ENCODE data around the gene DNAI7. TPM values are rescaled to one million over a fixed set of nuclear protein-coding genes. Genes with fewer than 3 reads are reported as not detected.

Gene DNAI7
- total and polyA plus RNA-seq, 2 donors, result 0.42 to 1.1 TPM

DNA sequence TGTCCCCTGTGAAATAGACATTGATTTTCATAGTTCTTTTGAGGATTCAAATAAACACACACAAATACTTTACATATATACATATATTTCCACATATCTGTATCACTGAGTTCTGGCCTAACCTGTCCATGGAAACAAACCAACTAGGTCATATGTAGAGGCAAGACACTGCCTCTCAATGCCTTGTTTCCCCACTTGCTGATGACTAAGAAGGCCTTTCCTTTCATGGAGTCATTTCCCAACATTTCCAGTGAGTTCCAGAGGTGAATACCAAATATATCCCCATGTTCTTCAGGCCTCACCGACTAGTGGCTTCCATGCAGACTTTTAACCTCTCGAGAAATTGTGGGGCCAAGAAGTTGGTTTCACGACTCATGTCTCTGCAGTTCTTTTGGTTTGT, 120.8 kb downstream of the DNAI7 start:
- H3K36me3 ChIP-seq (ENCODE audit: control insufficient read depth in 2 of 2, insufficient read depth in 2 of 2, low read length in 1 of 2), result peaks cover 20 to 62% of the 10 kb centered on the region in 2 donors
- peaks cover 7 to 10% of the 10 kb centered on the region in 2 donors for H3K4me1 ChIP-seq (ENCODE audit: control insufficient read depth in 2 of 2, insufficient read depth in 2 of 2, low read length in 2 of 2)
- no peaks in the 10 kb centered on the region for H3K27me3 ChIP-seq (ENCODE audit: control insufficient read depth in 2 of 2, insufficient read depth in 1 of 2, low read length in 1 of 2)
- WGBS, result 89% methylated on average over 3 of the region's 3 CpGs
- no peak for DNase-seq (ENCODE audit: low read depth in 6 of 9, low spot score in 9 of 9)
- no peaks in the 10 kb centered on the region for H3K9me3 ChIP-seq (ENCODE audit: control insufficient read depth in 2 of 2, insufficient read depth in 1 of 2, low read length in 1 of 2)
- H3K4me3 ChIP-seq (ENCODE audit: low read length in 2 of 2), result no peak overlapping the region
- H3K27ac ChIP-seq (ENCODE audit: low read depth in 1 of 2, low read length in 1 of 2), result no peak overlapping the region

DNA sequence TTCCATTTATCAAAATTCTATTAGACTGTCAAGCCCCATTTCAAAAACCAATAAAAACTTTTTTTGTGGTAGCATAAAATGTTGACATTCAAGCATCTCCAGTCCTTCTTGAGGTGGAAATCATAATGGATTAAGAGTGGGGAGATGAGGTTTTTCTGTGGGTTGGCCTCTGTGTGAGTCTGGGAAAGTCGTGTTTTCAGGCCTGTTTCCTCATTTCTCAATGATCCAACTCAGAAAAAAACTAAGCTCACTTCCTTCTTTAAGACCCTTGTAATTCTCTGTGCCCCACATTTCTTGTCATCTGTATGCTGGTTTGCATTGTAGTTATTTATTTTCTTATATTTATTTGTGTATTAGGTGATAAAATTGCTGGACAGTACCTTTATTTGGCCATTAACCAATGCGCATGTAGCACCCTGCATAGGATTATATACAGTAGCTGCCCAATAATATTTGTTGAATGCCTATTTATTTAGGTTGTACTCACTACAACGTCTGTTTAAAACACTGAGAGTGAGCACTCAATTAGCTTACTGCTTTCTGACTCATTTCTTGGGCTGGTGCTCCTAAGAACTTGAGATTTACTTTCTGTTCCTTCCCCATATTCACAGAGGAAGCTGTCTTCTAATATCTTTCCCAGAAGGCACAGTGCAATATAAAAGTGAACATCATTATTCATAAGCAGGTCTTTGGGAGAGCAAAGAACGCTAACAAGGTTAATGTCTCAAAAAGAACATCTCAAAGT, 121.9 kb downstream of the DNAI7 start:
- Histone ChIP-seq H3K4me1 (ENCODE audit: control insufficient read depth in 2 of 2, insufficient read depth in 2 of 2, low read length in 2 of 2) (peaks cover 7 to 10% of the 10 kb centered on the region in 2 donors), H3K27ac (ENCODE audit: low read depth in 1 of 2, low read length in 1 of 2) (no peak overlapping the region), H3K9me3 (ENCODE audit: control insufficient read depth in 2 of 2, insufficient read depth in 1 of 2, low read length in 1 of 2) (no peaks in the 10 kb centered on the region), H3K27me3 (ENCODE audit: control insufficient read depth in 2 of 2, insufficient read depth in 1 of 2, low read length in 1 of 2) (no peaks in the 10 kb centered on the region), H3K4me3 (ENCODE audit: low read length in 2 of 2) (no peak overlapping the region), H3K36me3 (ENCODE audit: control insufficient read depth in 2 of 2, insufficient read depth in 2 of 2, low read length in 1 of 2) (peaks cover 29 to 66% of the 10 kb centered on the region in 2 donors)
- DNase-seq (ENCODE audit: low read depth in 6 of 9, low spot score in 9 of 9), result no peak
- 59% methylated on average over 4 of the region's 4 CpGs for WGBS

- Histone ChIP-seq H3K27me3 (ENCODE audit: control insufficient read depth in 2 of 2, insufficient read depth in 1 of 2, low read length in 1 of 2) (no peaks in the 10 kb centered on the region), H3K27ac (ENCODE audit: low read depth in 1 of 2, low read length in 1 of 2) (no peak overlapping the region), H3K4me3 (ENCODE audit: low read length in 2 of 2) (no peak overlapping the region), H3K36me3 (ENCODE audit: control insufficient read depth in 2 of 2, insufficient read depth in 2 of 2, low read length in 1 of 2) (peaks cover 37 to 74% of the 10 kb centered on the region in 2 donors), H3K4me1 (ENCODE audit: control insufficient read depth in 2 of 2, insufficient read depth in 2 of 2, low read length in 2 of 2) (peaks cover 6 to 7% of the 10 kb centered on the region in 2 donors), H3K9me3 (ENCODE audit: control insufficient read depth in 2 of 2, insufficient read depth in 1 of 2, low read length in 1 of 2) (no peaks in the 10 kb centered on the region)
- WGBS, result 83% methylated on average over 1 of the region's 1 CpG
- DNase-seq (ENCODE audit: low read depth in 6 of 9, low spot score in 9 of 9), result no peak
These were observed 123.6 kb downstream of the DNAI7 start for GRCh38 chr12:25071366-25071765.

DNA sequence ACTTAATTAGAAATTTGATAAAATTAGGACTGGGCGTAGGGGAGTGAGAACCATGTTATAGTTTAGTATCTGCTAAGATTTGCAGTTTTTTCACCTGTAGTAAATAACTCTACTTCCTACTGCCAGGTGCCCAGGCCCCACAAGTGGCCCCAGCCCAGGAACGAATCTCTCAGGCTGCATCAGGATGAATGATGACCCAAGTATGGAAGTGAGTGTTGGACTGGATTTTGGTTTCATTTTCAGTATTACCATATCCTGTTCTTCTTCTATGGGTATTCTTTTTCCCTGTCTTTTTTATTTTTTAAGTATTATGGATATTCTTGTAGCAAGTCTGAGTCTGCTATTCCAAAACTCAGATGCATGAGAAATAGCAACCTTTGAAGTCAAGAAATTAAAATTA, 125.7 kb downstream of the DNAI7 start:
- 92% methylated on average over 2 of the region's 2 CpGs for WGBS

GRCh38 chr12:25065035-25065434, 129.9 kb downstream of the DNAI7 start:
- Histone ChIP-seq H3K27ac (ENCODE audit: low read depth in 1 of 2, low read length in 1 of 2) (no peak overlapping the region), H3K9me3 (ENCODE audit: control insufficient read depth in 2 of 2, insufficient read depth in 1 of 2, low read length in 1 of 2) (no peaks in the 10 kb centered on the region), H3K4me3 (ENCODE audit: low read length in 2 of 2) (no peak overlapping the region), H3K27me3 (ENCODE audit: control insufficient read depth in 2 of 2, insufficient read depth in 1 of 2, low read length in 1 of 2) (no peaks in the 10 kb centered on the region), H3K4me1 (ENCODE audit: control insufficient read depth in 2 of 2, insufficient read depth in 2 of 2, low read length in 2 of 2) (peaks cover 4 to 6% of the 10 kb centered on the region in 2 donors), H3K36me3 (ENCODE audit: control insufficient read depth in 2 of 2, insufficient read depth in 2 of 2, low read length in 1 of 2) (peaks cover 48 to 76% of the 10 kb centered on the region in 2 donors)
- WGBS, result 96% methylated on average over 2 of the region's 2 CpGs
- no peak for DNase-seq (ENCODE audit: low read depth in 6 of 9, low spot score in 9 of 9)

More for the DNA sequence above, 125.7 kb downstream of the DNAI7 start:
- Histone ChIP-seq H3K36me3 (ENCODE audit: control insufficient read depth in 2 of 2, insufficient read depth in 2 of 2, low read length in 1 of 2) (peaks cover 47 to 93% of the 10 kb centered on the region in 2 donors), H3K4me3 (ENCODE audit: low read length in 2 of 2) (no peak overlapping the region), H3K27ac (ENCODE audit: low read depth in 1 of 2, low read length in 1 of 2) (no peak overlapping the region), H3K27me3 (ENCODE audit: control insufficient read depth in 2 of 2, insufficient read depth in 1 of 2, low read length in 1 of 2) (no peaks in the 10 kb centered on the region), H3K9me3 (ENCODE audit: control insufficient read depth in 2 of 2, insufficient read depth in 1 of 2, low read length in 1 of 2) (no peaks in the 10 kb centered on the region), H3K4me1 (ENCODE audit: control insufficient read depth in 2 of 2, insufficient read depth in 2 of 2, low read length in 2 of 2) (no peaks in the 10 kb centered on the region)
- DNase-seq (ENCODE audit: low read depth in 6 of 9, low spot score in 9 of 9), result no peak

GRCh38 chr12:25063873-25064628, 130.9 kb downstream of the DNAI7 start:
- no peak overlapping the region for H3K27ac ChIP-seq (ENCODE audit: low read depth in 1 of 2, low read length in 1 of 2)
- H3K36me3 ChIP-seq (ENCODE audit: control insufficient read depth in 2 of 2, insufficient read depth in 2 of 2, low read length in 1 of 2), result peaks cover 42 to 66% of the 10 kb centered on the region in 2 donors
- H3K27me3 ChIP-seq (ENCODE audit: control insufficient read depth in 2 of 2, insufficient read depth in 1 of 2, low read length in 1 of 2), result no peaks in the 10 kb centered on the region
- no peaks in the 10 kb centered on the region for H3K9me3 ChIP-seq (ENCODE audit: control insufficient read depth in 2 of 2, insufficient read depth in 1 of 2, low read length in 1 of 2)
- 93% methylated on average over 5 of the region's 5 CpGs for whole genome bisulfite sequencing
- H3K4me3 ChIP-seq (ENCODE audit: low read length in 2 of 2), result no peak overlapping the region
- DNase-seq (ENCODE audit: low read depth in 6 of 9, low spot score in 9 of 9), result no peak
- peaks cover 4 to 6% of the 10 kb centered on the region in 2 donors for H3K4me1 ChIP-seq (ENCODE audit: control insufficient read depth in 2 of 2, insufficient read depth in 2 of 2, low read length in 2 of 2)

- no peaks in the 10 kb centered on the region for H3K9me3 ChIP-seq (ENCODE audit: control insufficient read depth in 2 of 2, insufficient read depth in 1 of 2, low read length in 1 of 2)
- H3K4me1 ChIP-seq (ENCODE audit: control insufficient read depth in 2 of 2, insufficient read depth in 2 of 2, low read length in 2 of 2), result peaks cover 26 to 28% of the 10 kb centered on the region in 2 donors
- H3K4me3 ChIP-seq (ENCODE audit: low read length in 2 of 2), result no peak overlapping the region
- H3K27me3 ChIP-seq (ENCODE audit: control insufficient read depth in 2 of 2, insufficient read depth in 1 of 2, low read length in 1 of 2), result no peaks in the 10 kb centered on the region
- no peak overlapping the region for H3K27ac ChIP-seq (ENCODE audit: low read depth in 1 of 2, low read length in 1 of 2)
- no peak for DNase-seq (ENCODE audit: low read depth in 6 of 9, low spot score in 9 of 9)
- peaks cover 6 to 15% of the 10 kb centered on the region in 2 donors for H3K36me3 ChIP-seq (ENCODE audit: control insufficient read depth in 2 of 2, insufficient read depth in 2 of 2, low read length in 1 of 2)
These were observed 136.3 kb downstream of the DNAI7 start for GRCh38 chr12:25058658-25059058.

Other genes starting within 250 kb of the DNAI7 start
- gene BCAT1, start 246.1 kb downstream of the DNAI7 start, total RNA-seq, result 18.5 TPM
- 6.0 TPM for gene BCAT1, start 246.1 kb downstream of the DNAI7 start, polyA plus RNA-seq
- 18.0 TPM for gene ETFRF1, start 77 bp upstream of the DNAI7 start, total RNA-seq
- gene ETFRF1, start 77 bp upstream of the DNAI7 start, polyA plus RNA-seq, result 41.1 TPM
- gene KRAS, start 55.8 kb upstream of the DNAI7 start, total RNA-seq, result 10.7 TPM
- gene KRAS, start 55.8 kb upstream of the DNAI7 start, polyA plus RNA-seq, result 14.8 TPM